Measurements from ENCODE around the gene TNS1.

Gene TNS1

DNA sequence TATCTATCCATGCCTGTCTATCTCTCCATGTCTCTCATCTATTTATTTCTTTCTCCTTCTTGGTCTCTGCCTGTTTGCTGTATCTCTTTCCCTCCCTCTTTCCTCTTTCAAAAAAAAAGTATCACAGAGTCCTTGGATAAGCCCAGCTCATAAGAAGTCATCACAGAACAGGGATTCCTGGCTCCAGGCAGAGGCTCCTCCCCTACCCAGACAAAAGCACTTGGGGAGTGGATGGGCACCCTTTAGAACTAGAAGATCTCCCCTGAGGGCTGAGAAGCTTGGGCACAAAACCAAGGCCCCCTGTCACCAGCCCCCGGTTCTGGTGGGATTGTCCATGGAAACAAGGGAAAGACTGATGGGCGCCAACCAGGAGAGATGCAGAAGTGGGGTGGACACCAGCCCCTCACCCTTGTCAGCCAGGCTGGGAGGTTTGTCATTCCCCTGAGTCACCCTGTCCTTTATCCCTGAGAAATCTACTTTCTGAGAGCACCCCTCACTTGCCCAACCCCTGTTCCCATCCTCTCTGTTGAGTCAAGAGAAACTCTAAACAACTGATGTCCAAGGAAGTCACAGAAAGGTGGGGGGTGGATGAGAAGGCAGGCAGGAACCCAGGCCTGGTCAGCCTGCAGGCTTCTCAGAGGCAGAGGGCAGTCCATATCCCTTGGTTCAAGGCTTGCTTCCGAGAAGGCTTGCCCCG lies 127.1 kb downstream of the TNS1 start:
- TF ChIP-seq, protein P1, sequence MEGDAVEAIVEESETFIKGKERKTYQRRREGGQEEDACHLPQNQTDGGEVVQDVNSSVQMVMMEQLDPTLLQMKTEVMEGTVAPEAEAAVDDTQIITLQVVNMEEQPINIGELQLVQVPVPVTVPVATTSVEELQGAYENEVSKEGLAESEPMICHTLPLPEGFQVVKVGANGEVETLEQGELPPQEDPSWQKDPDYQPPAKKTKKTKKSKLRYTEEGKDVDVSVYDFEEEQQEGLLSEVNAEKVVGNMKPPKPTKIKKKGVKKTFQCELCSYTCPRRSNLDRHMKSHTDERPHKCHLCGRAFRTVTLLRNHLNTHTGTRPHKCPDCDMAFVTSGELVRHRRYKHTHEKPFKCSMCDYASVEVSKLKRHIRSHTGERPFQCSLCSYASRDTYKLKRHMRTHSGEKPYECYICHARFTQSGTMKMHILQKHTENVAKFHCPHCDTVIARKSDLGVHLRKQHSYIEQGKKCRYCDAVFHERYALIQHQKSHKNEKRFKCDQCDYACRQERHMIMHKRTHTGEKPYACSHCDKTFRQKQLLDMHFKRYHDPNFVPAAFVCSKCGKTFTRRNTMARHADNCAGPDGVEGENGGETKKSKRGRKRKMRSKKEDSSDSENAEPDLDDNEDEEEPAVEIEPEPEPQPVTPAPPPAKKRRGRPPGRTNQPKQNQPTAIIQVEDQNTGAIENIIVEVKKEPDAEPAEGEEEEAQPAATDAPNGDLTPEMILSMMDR (conservative IDR thresholded peaks at IDR 0.05; ENCODE audit: low read depth, low read length) = no peak
- Histone ChIP-seq H3K36me3 (ENCODE audit: insufficient read depth) (no peaks in the 10 kb centered on the region), H4K20me1 (ENCODE audit: insufficient read depth) (no peaks in the 10 kb centered on the region)

DNA sequence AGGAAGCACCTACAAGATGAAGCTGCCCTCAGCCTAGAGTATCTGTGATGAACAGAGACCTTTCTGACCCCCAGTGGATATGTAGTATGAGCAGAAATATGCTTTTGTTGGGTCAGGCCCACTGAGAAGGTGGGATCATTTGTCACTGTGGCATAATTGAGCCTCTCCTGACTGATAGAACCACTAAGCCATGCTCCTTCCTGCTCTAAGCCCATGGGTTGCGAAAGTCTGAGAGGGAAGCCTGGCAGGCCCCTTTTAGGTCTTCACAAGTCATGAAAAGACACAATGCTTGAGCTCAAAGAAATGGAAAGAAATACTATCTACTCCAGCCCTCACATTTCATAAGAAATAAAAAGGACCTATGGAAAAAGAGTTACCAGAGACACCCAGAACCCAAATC lies 127.7 kb downstream of the TNS1 start:
- TF ChIP-seq, protein P1 (conservative IDR thresholded peaks at IDR 0.05; ENCODE audit: low read depth, low read length) = no peak
- Histone ChIP-seq H3K9ac (no peak overlapping the region), H3K4me3 (IDR thresholded peaks at IDR 0.05; ENCODE audit: insufficient read depth, low read depth, low read length) (no peak overlapping the region), H3K4me1 (ENCODE audit: low read depth, poor library complexity, severe bottlenecking) (no peaks in the 10 kb centered on the region), H3K79me2 (ENCODE audit: insufficient read depth, low read depth) (no peaks in the 10 kb centered on the region), H3K36me3 (ENCODE audit: insufficient read depth) (no peaks in the 10 kb centered on the region), H3K27me3 (ENCODE audit: insufficient read depth, low read depth) (no peaks in the 10 kb centered on the region), H2AFZ (ENCODE audit: low read depth) (no peak overlapping the region), H3K4me2 (no peak overlapping the region), H3K27ac (no peak overlapping the region), H4K20me1 (ENCODE audit: insufficient read depth) (no peaks in the 10 kb centered on the region)

More for the DNA sequence above, 127.1 kb downstream of the TNS1 start:
- H3K79me2 ChIP-seq (ENCODE audit: insufficient read depth, low read depth) = no peaks in the 10 kb centered on the region
- H3K4me3 ChIP-seq (IDR thresholded peaks at IDR 0.05; ENCODE audit: insufficient read depth, low read depth, low read length) = no peak overlapping the region
- H3K4me2 ChIP-seq = no peak overlapping the region
- no peaks in the 10 kb centered on the region for H3K4me1 ChIP-seq (ENCODE audit: low read depth, poor library complexity, severe bottlenecking)
- no peak overlapping the region for H2AFZ ChIP-seq (ENCODE audit: low read depth)
- no peak overlapping the region for H3K9ac ChIP-seq
- no peak overlapping the region for H3K27ac ChIP-seq
- H3K27me3 ChIP-seq (ENCODE audit: insufficient read depth, low read depth) = no peaks in the 10 kb centered on the region

DNA sequence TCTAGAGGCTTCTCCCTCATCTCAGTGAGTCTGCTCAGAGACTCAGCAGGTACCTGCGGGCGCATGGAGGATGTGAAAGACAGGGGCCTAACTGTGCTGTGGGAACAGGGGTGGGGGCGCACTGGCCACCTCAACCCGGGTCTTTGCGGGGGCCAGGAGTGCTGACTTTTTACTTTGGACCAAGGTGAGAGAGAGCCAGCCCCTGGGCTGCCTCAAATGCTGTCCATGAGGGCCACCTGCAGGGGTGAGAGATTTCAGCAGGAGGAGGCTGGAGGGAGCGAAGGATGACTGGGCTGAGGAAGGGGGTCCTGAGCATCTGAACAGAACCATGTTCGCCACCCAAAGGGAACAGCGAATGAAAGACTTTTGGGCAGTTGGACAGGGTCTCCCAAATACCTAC lies 129.4 kb downstream of the TNS1 start:
- TF ChIP-seq, protein P1 (conservative IDR thresholded peaks at IDR 0.05; ENCODE audit: low read depth, low read length) = no peak

DNA sequence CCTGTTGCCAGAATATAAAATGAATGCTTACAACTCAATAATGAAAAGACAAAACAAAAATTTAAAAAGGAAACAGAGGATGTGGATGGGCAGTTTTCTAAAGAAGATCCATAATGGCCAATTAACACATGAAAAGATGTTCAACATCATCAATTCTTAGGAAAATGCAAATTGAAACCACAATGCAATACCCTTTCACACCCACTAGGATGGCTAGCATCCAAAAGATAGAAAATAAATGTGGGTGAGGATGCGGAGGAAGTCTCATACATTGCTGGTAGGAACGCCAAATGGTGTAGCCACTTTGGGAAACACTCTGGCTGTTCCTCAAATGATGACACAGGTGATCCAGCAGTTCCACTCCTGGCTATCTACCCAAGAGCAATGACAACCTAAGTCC lies 130.5 kb downstream of the TNS1 start:
- TF ChIP-seq, protein P1 (conservative IDR thresholded peaks at IDR 0.05; ENCODE audit: low read depth, low read length) = no peak
- no peak overlapping the region for H3K9ac ChIP-seq
- H3K27me3 ChIP-seq (ENCODE audit: insufficient read depth, low read depth) = no peaks in the 10 kb centered on the region
- H3K27ac ChIP-seq = no peak overlapping the region
- no peak overlapping the region for H2AFZ ChIP-seq (ENCODE audit: low read depth)
- no peaks in the 10 kb centered on the region for H4K20me1 ChIP-seq (ENCODE audit: insufficient read depth)
- H3K36me3 ChIP-seq (ENCODE audit: insufficient read depth) = no peaks in the 10 kb centered on the region
- H3K4me3 ChIP-seq (IDR thresholded peaks at IDR 0.05; ENCODE audit: insufficient read depth, low read depth, low read length) = no peak overlapping the region
- H3K4me2 ChIP-seq = no peak overlapping the region
- no peaks in the 10 kb centered on the region for H3K79me2 ChIP-seq (ENCODE audit: insufficient read depth, low read depth)
- H3K4me1 ChIP-seq (ENCODE audit: low read depth, poor library complexity, severe bottlenecking) = no peaks in the 10 kb centered on the region

More for the DNA sequence above, 129.4 kb downstream of the TNS1 start:
- Histone ChIP-seq H3K79me2 (ENCODE audit: insufficient read depth, low read depth) (no peaks in the 10 kb centered on the region), H3K4me3 (IDR thresholded peaks at IDR 0.05; ENCODE audit: insufficient read depth, low read depth, low read length) (no peak overlapping the region), H3K27ac (no peak overlapping the region), H3K9ac (no peak overlapping the region), H4K20me1 (ENCODE audit: insufficient read depth) (no peaks in the 10 kb centered on the region), H2AFZ (ENCODE audit: low read depth) (no peak overlapping the region), H3K27me3 (ENCODE audit: insufficient read depth, low read depth) (no peaks in the 10 kb centered on the region), H3K36me3 (ENCODE audit: insufficient read depth) (no peaks in the 10 kb centered on the region), H3K4me2 (no peak overlapping the region), H3K4me1 (ENCODE audit: low read depth, poor library complexity, severe bottlenecking) (no peaks in the 10 kb centered on the region)

Data from KMS-11 (cell line).